Smooth muscle cell of the coronary artery (primary cell): Measurements from ENCODE around the gene NFKB1. TPM values are rescaled to one million over a fixed set of nuclear protein-coding genes. Genes with fewer than 3 reads are reported as not detected.

ENCODE experiments used
- total RNA-seq: library from RNA; depleted of rRNA; stranded (reverse); fragments of >200 nt; gene quantifications from 2 replicates; pipeline ENCODE4 v1.2.3, GENCODE V29; 2014; ENCODE audit warnings: low replicate concordance

The NFKB1 gene
- 22.5 and 33.6 TPM in 2 replicates for total RNA-seq

GRCh38 chr4:102500696-102501446 lies at the start of gene NFKB1:
Gene NFKB1, plus strand, starts transcription at chr4:102501359. Its CDS starts 24,160 bp downstream, at chr4:102525519.

Other genes starting within 250 kb of the NFKB1 start
- gene SLC39A8, start 155.9 kb upstream of the NFKB1 start, total RNA-seq, result 4.3 and 58.0 TPM in 2 replicates